ENCODE data around the gene BARD1. TPM values are rescaled to one million over a fixed set of nuclear protein-coding genes. Genes with fewer than 3 reads are reported as not detected.

The BARD1 gene
- total and polyA plus RNA-seq, 2 of the 13 experiments (the other 11 are each of a cell fraction or from before 2014, with no cell fraction given): 5.3 to 30.4 TPM

GRCh38 chr2:214679736-214680135, 129.7 kb downstream of the BARD1 start:
- Histone ChIP-seq H3K9me3 (ENCODE audit: low read length) (no peaks in the 10 kb centered on the region), H3K27ac (ENCODE audit: extremely low read length, insufficient read depth, low read length) (no peak overlapping the region), H3K4me3 (replicated peaks in 1 of 3; ENCODE audit: insufficient read depth in 1 of 3, low read depth in 2 of 3, low read length in 3 of 3) (no peak overlapping the region), H3K79me2 (ENCODE audit: insufficient read depth, low read length) (no peaks in the 10 kb centered on the region), H3K36me3 (replicated peaks in 1 of 2; ENCODE audit: control insufficient read depth in 1 of 2, insufficient read depth in 2 of 2, low read length in 2 of 2) (no peaks in the 10 kb centered on the region), H3K9ac (ENCODE audit: insufficient read depth, low read depth, low read length) (no peak overlapping the region), H3K27me3 (ENCODE audit: control insufficient read depth in 1 of 2, insufficient read depth in 2 of 2, low read length in 2 of 2) (no peaks in the 10 kb centered on the region), H3K4me2 (ENCODE audit: low read depth, low read length) (no peak overlapping the region), H4K20me1 (ENCODE audit: insufficient read depth, low read length) (no peaks in the 10 kb centered on the region), H3K4me1 (ENCODE audit: insufficient read depth, low read length) (no peaks in the 10 kb centered on the region), H2AFZ (ENCODE audit: low read length) (no peak overlapping the region)
- no TSS peak for BruUV-seq (replicated peaks)
- FAIRE-seq (no peak), ATAC-seq (no peak), DNase-seq (ENCODE audit: low spot score) (no peak)
- intact Hi-C loops (cut with micrococcal nuclease; ENCODE audit: unreplicated experiment) (no loop called here), in situ Hi-C loops (cut with HindIII; ENCODE audit: extremely low pct_ligation_motif_present, low pct_unique_long_range_greater_than_20kb) (no loop called here)
- POLR2A ChIA-PET: no interaction called here
- CTCF ChIA-PET (ENCODE audit: low intra/inter-chr PET ratio, low total read pairs): no interaction called here
- TF ChIP-seq PITX1 (CRISPR knock-in tag; IDR thresholded peaks at IDR 0.05) (no peak), ZNF343 (CRISPR knock-in tag; IDR thresholded peaks at IDR 0.05) (no peak), TGIF2 (CRISPR knock-in tag; IDR thresholded peaks at IDR 0.05) (no peak), ZBTB38 (CRISPR knock-in tag; IDR thresholded peaks at IDR 0.05) (no peak), CENPT (CRISPR knock-in tag; IDR thresholded peaks at IDR 0.05; ENCODE audit: low read depth) (no peak), ZNF431 (CRISPR knock-in tag; IDR thresholded peaks at IDR 0.05; ENCODE audit: borderline replicate concordance, low read depth) (no peak), AGO2 (optimal IDR thresholded peaks at IDR 0.05; ENCODE audit: low read depth, low read length) (no peak), ZNF773 (CRISPR knock-in tag; IDR thresholded peaks at IDR 0.05; ENCODE audit: borderline replicate concordance) (no peak), ZNF543 (CRISPR knock-in tag; IDR thresholded peaks at IDR 0.05) (no peak), MAX (IDR thresholded peaks at IDR 0.05) (no peak), SAP130 (CRISPR knock-in tag; IDR thresholded peaks at IDR 0.05; ENCODE audit: low read depth) (no peak), ZNF7 (CRISPR knock-in tag; IDR thresholded peaks at IDR 0.05) (no peak), MAFF (IDR thresholded peaks at IDR 0.05; ENCODE audit: low read depth, low read length) (no peak), ZNF501 (CRISPR knock-in tag; IDR thresholded peaks at IDR 0.05) (no peak), NR2F6 (IDR thresholded peaks at IDR 0.05) (no peak), NR2F6 (CRISPR knock-in tag; IDR thresholded peaks at IDR 0.05) (no peak), GLMP (CRISPR knock-in tag; IDR thresholded peaks at IDR 0.05; ENCODE audit: borderline replicate concordance) (no peak)
- TF ChIP-seq, protein P1, sequence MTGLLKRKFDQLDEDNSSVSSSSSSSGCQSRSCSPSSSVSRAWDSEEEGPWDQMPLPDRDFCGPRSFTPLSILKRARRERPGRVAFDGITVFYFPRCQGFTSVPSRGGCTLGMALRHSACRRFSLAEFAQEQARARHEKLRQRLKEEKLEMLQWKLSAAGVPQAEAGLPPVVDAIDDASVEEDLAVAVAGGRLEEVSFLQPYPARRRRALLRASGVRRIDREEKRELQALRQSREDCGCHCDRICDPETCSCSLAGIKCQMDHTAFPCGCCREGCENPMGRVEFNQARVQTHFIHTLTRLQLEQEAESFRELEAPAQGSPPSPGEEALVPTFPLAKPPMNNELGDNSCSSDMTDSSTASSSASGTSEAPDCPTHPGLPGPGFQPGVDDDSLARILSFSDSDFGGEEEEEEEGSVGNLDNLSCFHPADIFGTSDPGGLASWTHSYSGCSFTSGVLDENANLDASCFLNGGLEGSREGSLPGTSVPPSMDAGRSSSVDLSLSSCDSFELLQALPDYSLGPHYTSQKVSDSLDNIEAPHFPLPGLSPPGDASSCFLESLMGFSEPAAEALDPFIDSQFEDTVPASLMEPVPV (CRISPR knock-in tag; IDR thresholded peaks at IDR 0.05): no peak
- TF ChIP-seq, protein P2, sequence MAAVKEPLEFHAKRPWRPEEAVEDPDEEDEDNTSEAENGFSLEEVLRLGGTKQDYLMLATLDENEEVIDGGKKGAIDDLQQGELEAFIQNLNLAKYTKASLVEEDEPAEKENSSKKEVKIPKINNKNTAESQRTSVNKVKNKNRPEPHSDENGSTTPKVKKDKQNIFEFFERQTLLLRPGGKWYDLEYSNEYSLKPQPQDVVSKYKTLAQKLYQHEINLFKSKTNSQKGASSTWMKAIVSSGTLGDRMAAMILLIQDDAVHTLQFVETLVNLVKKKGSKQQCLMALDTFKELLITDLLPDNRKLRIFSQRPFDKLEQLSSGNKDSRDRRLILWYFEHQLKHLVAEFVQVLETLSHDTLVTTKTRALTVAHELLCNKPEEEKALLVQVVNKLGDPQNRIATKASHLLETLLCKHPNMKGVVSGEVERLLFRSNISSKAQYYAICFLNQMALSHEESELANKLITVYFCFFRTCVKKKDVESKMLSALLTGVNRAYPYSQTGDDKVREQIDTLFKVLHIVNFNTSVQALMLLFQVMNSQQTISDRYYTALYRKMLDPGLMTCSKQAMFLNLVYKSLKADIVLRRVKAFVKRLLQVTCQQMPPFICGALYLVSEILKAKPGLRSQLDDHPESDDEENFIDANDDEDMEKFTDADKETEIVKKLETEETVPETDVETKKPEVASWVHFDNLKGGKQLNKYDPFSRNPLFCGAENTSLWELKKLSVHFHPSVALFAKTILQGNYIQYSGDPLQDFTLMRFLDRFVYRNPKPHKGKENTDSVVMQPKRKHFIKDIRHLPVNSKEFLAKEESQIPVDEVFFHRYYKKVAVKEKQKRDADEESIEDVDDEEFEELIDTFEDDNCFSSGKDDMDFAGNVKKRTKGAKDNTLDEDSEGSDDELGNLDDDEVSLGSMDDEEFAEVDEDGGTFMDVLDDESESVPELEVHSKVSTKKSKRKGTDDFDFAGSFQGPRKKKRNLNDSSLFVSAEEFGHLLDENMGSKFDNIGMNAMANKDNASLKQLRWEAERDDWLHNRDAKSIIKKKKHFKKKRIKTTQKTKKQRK (IDR thresholded peaks at IDR 0.05; ENCODE audit: low read length): no peak
- TF ChIP-seq, protein P3, sequence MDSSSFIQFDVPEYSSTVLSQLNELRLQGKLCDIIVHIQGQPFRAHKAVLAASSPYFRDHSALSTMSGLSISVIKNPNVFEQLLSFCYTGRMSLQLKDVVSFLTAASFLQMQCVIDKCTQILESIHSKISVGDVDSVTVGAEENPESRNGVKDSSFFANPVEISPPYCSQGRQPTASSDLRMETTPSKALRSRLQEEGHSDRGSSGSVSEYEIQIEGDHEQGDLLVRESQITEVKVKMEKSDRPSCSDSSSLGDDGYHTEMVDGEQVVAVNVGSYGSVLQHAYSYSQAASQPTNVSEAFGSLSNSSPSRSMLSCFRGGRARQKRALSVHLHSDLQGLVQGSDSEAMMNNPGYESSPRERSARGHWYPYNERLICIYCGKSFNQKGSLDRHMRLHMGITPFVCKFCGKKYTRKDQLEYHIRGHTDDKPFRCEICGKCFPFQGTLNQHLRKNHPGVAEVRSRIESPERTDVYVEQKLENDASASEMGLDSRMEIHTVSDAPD (CRISPR knock-in tag; IDR thresholded peaks at IDR 0.05): no peak
- 59% methylated on average over 1 of the region's 1 CpG for WGBS (ENCODE audit: low lambda C conversion rate)
